BJ (cell line): ENCODE results near the gene FOXJ3. TPM values are rescaled to one million over a fixed set of nuclear protein-coding genes. Genes with fewer than 3 reads are reported as not detected.

Experiments
- CTCF ChIA-PET: fragments of 350-600 bp; formaldehyde crosslinking; extraction: SDS; loops from one replicate; lab custom pipeline; 2021; ENCODE audit warnings: antibody characterized with exemption, inconsistent platforms; lab: Yijun Ruan, JAX
- POLR2A ChIA-PET: fragments of 300-600 bp; sonication (Branson Sonifier 250); formaldehyde crosslinking; extraction: SDS; loops from one replicate; lab custom pipeline; 2021; ENCODE audit warnings: antibody characterized with exemption; lab: Charles Lee
- DNase-seq: peaks from one replicate; pipeline ENCODE4 v3.0.0-alpha.2; 2011; ENCODE audit warnings: low read depth
- H3K27me3 ChIP-seq: 2 replicates; pipeline ENCODE4 v1.6.0; 2011; ENCODE audit warnings: low read length; ENCODE audit not compliant: control insufficient read depth, insufficient read depth
- H3K36me3 ChIP-seq: 2 replicates; pipeline ENCODE4 v1.5.1; 2011; ENCODE audit warnings: low read length; ENCODE audit not compliant: control insufficient read depth, insufficient read depth
- H3K4me3 ChIP-seq: 2 replicates; pipeline ENCODE4 v1.5.1; 2011; ENCODE audit warnings: low read depth, mild to moderate bottlenecking, control low read depth, low read length
- polyA plus RNA-seq: library from polyadenylated mRNA; depleted of rRNA; stranded (reverse); fragments of >200 nt; gene quantifications from 2 replicates; pipeline ENCODE4 v1.2.3, GENCODE V29; 2011
- TF ChIP-seq, protein P1 (sequence below): IDR thresholded peaks from 2 replicates; pipeline ENCODE4 v1.5.1; 2011; ENCODE audit warnings: low read depth, mild to moderate bottlenecking, control low read depth, inconsistent platforms, low read length, moderate library complexity; ENCODE audit not compliant: insufficient read depth

FOXJ3 gene
- polyA plus RNA-seq, 1 experiment, result 22.9 TPM

DNA sequence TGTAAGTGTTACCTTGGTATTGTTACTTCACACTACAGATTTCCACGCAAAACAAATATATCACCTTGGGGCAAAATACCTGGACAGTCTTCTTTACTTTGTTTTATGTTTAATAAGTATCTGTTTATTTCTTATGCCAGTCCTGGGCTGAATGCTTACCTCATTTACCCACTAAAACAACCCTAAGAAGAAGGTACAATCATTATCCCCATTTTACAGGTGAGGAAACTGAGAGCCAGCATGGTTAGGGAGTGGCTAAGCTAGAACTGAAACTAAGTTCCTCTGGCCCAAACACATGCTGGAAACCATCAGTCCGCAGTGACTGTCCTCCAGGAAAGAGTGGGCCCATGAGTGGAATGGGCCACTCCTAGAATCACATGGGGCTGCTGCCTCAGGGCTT lies 194.8 kb downstream of the FOXJ3 start:
- no peak for DNase-seq
- ChIA-PET POLR2A (no interaction called here), CTCF (no interaction called here)
- peaks cover 21% of the 10 kb centered on the region for H3K27me3 ChIP-seq
- TF ChIP-seq, protein P1, sequence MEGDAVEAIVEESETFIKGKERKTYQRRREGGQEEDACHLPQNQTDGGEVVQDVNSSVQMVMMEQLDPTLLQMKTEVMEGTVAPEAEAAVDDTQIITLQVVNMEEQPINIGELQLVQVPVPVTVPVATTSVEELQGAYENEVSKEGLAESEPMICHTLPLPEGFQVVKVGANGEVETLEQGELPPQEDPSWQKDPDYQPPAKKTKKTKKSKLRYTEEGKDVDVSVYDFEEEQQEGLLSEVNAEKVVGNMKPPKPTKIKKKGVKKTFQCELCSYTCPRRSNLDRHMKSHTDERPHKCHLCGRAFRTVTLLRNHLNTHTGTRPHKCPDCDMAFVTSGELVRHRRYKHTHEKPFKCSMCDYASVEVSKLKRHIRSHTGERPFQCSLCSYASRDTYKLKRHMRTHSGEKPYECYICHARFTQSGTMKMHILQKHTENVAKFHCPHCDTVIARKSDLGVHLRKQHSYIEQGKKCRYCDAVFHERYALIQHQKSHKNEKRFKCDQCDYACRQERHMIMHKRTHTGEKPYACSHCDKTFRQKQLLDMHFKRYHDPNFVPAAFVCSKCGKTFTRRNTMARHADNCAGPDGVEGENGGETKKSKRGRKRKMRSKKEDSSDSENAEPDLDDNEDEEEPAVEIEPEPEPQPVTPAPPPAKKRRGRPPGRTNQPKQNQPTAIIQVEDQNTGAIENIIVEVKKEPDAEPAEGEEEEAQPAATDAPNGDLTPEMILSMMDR, result no peak
- no peak overlapping the region for H3K4me3 ChIP-seq
- H3K36me3 ChIP-seq, result no peaks in the 10 kb centered on the region

GRCh38 chr1:42139444-42139843 lies 195.6 kb downstream of the FOXJ3 start:
- Histone ChIP-seq H3K36me3 (no peaks in the 10 kb centered on the region), H3K4me3 (no peak overlapping the region), H3K27me3 (peaks cover 17% of the 10 kb centered on the region)
- POLR2A ChIA-PET, result no interaction called here
- CTCF ChIA-PET, result no interaction called here
- TF ChIP-seq, protein P1, result no peak
- DNase-seq, result no peak

DNA sequence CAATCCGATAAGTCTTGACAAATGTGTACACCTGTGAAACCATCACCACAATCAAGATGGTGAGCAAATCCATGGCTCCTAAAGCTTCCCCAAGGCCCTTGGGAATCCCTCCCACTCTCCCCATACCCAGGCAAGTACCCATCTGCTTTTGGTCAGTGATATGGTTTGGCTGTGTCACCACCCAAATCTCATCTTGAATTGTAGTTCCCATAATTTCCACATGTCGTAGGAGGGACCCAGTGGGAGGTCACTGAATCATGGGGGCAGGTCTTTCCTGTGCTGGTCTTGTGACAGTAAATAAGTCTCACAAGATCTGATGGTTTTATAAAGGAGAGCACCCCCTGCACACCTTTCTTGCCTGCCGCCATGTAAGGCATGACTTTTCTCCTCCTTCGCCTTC lies 196.4 kb downstream of the FOXJ3 start:
- TF ChIP-seq, protein P1, result no peak
- Histone ChIP-seq H3K27me3 (peaks cover 14% of the 10 kb centered on the region), H3K4me3 (no peak overlapping the region), H3K36me3 (no peaks in the 10 kb centered on the region)
- no peak for DNase-seq
- POLR2A ChIA-PET, result no interaction called here
- CTCF ChIA-PET, result interaction anchor here (0.6 kb wide), 2 partner anchors 31 to 599 kb away, joined by 3 read pairs; no protein-coding TSS in a partner anchor

- TF ChIP-seq, protein P1, result no peak
- CTCF ChIA-PET, result no interaction called here
Observed at GRCh38 chr1:42137766-42138165, 197.3 kb downstream of the FOXJ3 start.

GRCh38 chr1:42136466-42136865 lies 198.6 kb downstream of the FOXJ3 start:
- ChIA-PET CTCF (no interaction called here), POLR2A (no interaction called here)
- TF ChIP-seq, protein P1, result no peak
- H3K4me3 ChIP-seq, result no peak overlapping the region
- DNase-seq, result no peak
- H3K27me3 ChIP-seq, result peaks cover 5% of the 10 kb centered on the region
- H3K36me3 ChIP-seq, result no peaks in the 10 kb centered on the region

More at GRCh38 chr1:42137766-42138165, 197.3 kb downstream of the FOXJ3 start:
- no peak overlapping the region for H3K4me3 ChIP-seq
- POLR2A ChIA-PET, result no interaction called here
- H3K27me3 ChIP-seq, result peaks cover 10% of the 10 kb centered on the region
- H3K36me3 ChIP-seq, result no peaks in the 10 kb centered on the region
- no peak for DNase-seq
